Activated T-helper 1 cell treated with anti-CD3 and anti-CD28 coated beads, Interleukin-12 subunit alpha, Interleukin-12 subunit beta, Interleukin-2, Interleukin-4 antibody, amounts not matched to agents 30 ng/mL and 10 ng/mL and 1 ng/mL, durations not matched to agents 14 hours and 24 hours and 36 hours (primary cell): ENCODE measurements around the gene NCR3LG1. TPM values are rescaled to one million over a fixed set of nuclear protein-coding genes. Genes with fewer than 3 reads are reported as not detected.
"Not testable (repeated sequence)": the region's sequence is repeated elsewhere in the genome, so short reads cannot be mapped to it uniquely, and the experiment has no call there.

Source experiments
- DNase-seq: peaks from one replicate; pipeline ENCODE4 v3.0.0; 2021; ENCODE audit warnings: low spot score
- H3K27ac Mint-ChIP-seq: one replicate; pipeline ENCODE4 v1.8.0; 2021; ENCODE audit warnings: mild to moderate bottlenecking, mixed read lengths
- H3K27me3 Mint-ChIP-seq: one replicate; pipeline ENCODE4 v1.8.0; 2022; ENCODE audit warnings: mild to moderate bottlenecking, moderate library complexity, mixed read lengths; ENCODE audit not compliant: insufficient read depth
- H3K36me3 Mint-ChIP-seq: one replicate; pipeline ENCODE4 v1.8.0; 2021; ENCODE audit warnings: low read depth, mixed read lengths
- H3K4me1 Mint-ChIP-seq: one replicate; pipeline ENCODE4 v1.8.0; 2021; ENCODE audit warnings: low read depth, mixed read lengths
- H3K4me3 Mint-ChIP-seq: one replicate; pipeline ENCODE4 v1.8.0; 2021; ENCODE audit warnings: mild to moderate bottlenecking, moderate library complexity, mixed read lengths
- H3K9me3 Mint-ChIP-seq: one replicate; pipeline ENCODE4 v1.8.0; 2021; ENCODE audit warnings: mixed read lengths
- intact Hi-C: fragments of 100-400 bp; cut with micrococcal nuclease; formaldehyde crosslinking; loops from one replicate; pipeline ENCODE4 v1.15.1; 2024
- total RNA-seq: library from RNA; stranded (reverse); gene quantifications from 2 replicates; pipeline ENCODE4 v1.2.3, GENCODE V29; 2022

NCR3LG1 gene
- total RNA-seq, 1 donor from 2014 or later: 8.2 TPM

- DNase-seq: no peak
- H3K4me1 Mint-ChIP-seq: peaks cover 24% of the 10 kb centered on the region
- H3K4me3 Mint-ChIP-seq: no peak overlapping the region
- peaks cover 10% of the 10 kb centered on the region for H3K27me3 Mint-ChIP-seq
- intact Hi-C loops: no loop called here
- no peak overlapping the region for H3K27ac Mint-ChIP-seq
- H3K36me3 Mint-ChIP-seq: peaks cover 1% of the 10 kb centered on the region
- no peaks in the 10 kb centered on the region for H3K9me3 Mint-ChIP-seq
Measured at GRCh38 chr11:17411418-17411817, 59.8 kb downstream of the NCR3LG1 start.

DNA sequence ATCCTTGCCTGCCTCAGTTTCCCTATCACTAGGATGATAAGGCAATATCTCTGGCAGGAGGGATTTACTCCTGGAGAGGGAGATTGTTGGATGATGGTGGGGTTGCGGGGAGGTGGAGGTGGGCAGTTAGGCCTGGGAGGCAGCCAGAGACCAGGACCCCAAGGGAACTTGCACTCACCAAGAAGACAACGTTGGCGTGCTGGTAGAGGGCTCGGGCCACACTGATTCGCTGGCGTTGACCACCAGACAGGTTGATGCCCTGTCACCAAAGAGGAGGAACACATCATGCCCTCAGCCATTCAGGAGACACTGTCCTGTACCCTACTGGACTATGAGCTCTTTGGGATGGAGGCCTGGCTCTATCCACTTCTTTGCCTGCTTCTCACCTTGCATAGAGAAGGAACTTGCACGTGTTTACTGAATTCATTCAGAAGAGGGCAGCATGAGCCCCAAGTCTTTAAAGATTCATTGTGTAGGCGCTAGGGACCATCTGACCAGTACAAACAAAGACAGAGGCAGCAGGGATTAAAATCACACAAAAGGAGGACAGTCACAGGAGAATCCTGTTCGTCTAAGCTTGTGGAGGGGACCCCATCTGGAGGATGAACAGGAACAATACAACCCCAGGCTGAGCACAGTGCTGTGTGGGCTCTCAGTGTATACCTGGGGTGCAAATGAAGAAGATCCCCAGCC is 61.0 kb downstream of the NCR3LG1 start:
- peaks cover 24% of the 10 kb centered on the region for H3K4me1 Mint-ChIP-seq
- peaks cover 1% of the 10 kb centered on the region for H3K36me3 Mint-ChIP-seq
- no peak for DNase-seq
- H3K9me3 Mint-ChIP-seq: no peaks in the 10 kb centered on the region
- no peak overlapping the region for H3K4me3 Mint-ChIP-seq
- H3K27ac Mint-ChIP-seq: no peak overlapping the region
- peaks cover 14% of the 10 kb centered on the region for H3K27me3 Mint-ChIP-seq
- intact Hi-C loops: no loop called here

DNA sequence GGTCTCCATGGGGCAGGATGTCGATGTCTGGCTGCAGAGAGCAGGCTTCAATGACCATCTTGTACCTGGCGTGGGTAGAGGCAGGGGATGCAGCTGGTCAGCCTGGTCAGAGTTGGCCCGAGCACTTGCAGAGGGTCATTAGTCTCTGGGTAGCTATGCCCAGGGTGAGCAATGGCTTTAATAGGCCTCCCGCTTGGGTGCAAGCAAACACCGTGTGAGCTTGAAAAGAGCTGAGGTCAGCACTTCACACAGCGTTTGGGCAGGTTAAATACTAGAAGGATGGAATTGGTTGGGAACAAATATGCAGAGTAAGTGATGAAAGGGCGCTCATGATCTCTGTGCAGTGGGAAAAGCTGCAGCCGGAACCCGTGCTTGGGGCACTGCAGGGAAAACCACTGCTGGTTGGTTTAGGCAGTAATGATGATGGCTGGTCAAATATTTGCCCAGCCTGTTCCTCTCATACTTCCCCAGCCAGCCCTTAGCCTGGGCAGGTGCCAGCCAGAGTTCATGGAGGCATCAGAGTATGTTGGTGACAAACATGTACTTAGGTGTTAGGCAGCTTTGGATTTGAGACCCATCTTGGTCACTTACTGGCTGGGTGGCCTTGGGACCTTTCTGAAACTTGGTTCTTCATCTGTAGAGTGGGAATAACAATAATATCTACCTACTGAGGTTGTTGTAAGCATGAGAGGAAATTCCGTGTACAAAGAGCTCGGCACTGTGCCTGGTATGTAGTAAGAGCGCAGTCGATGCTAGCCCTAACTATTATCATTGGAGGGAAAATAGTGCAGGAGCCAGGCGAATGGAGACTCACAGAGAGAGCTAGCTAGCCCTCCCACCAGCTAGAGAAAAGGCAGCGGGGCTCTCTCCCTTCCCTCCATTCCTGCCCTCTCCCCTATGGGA is 62.1 kb downstream of the NCR3LG1 start:
- intact Hi-C loops: no loop called here
- Mint-ChIP-seq H3K4me1 (peaks cover 24% of the 10 kb centered on the region), H3K27ac (no peak overlapping the region), H3K27me3 (peaks cover 21% of the 10 kb centered on the region), H3K9me3 (no peaks in the 10 kb centered on the region), H3K4me3 (no peak overlapping the region), H3K36me3 (peaks cover 1% of the 10 kb centered on the region)
- DNase-seq: no peak

GRCh38 chr11:17414317-17414737 is 62.7 kb downstream of the NCR3LG1 start:
- Mint-ChIP-seq H3K27ac (peak overlapping the region; percentile 26), H3K9me3 (no peaks in the 10 kb centered on the region), H3K27me3 (peaks cover 24% of the 10 kb centered on the region), H3K4me1 (peaks cover 24% of the 10 kb centered on the region), H3K36me3 (peaks cover 1% of the 10 kb centered on the region), H3K4me3 (peak overlapping the region; percentile 16)
- intact Hi-C loops: no loop called here
- DNase-seq: no peak

DNA sequence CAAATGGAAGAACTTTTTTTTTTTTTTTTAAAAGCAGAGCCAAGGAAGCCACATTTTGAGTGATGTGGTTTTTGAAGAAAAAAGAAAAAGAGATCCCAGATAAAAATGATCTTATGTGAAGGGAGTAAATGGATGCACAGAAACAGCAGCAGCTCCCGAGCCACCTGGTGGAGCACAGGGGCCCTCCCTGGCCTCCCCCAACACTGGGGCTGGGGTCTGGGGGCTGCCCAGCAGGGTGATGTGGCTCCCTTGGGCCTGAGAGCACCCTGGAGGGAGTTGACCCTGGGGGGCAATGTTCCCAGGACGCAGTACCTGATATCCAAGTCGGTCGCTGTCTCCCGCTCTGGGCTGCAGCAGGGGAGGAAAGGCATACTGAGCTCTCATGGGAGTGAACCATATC is 63.4 kb downstream of the NCR3LG1 start:
- Mint-ChIP-seq H3K9me3 (no peaks in the 10 kb centered on the region), H3K27me3 (peaks cover 29% of the 10 kb centered on the region), H3K36me3 (peaks cover 1% of the 10 kb centered on the region), H3K4me1 (peaks cover 24% of the 10 kb centered on the region), H3K4me3 (no peak overlapping the region), H3K27ac (no peak overlapping the region)
- intact Hi-C loops: no loop called here
- DNase-seq: no peak

DNA sequence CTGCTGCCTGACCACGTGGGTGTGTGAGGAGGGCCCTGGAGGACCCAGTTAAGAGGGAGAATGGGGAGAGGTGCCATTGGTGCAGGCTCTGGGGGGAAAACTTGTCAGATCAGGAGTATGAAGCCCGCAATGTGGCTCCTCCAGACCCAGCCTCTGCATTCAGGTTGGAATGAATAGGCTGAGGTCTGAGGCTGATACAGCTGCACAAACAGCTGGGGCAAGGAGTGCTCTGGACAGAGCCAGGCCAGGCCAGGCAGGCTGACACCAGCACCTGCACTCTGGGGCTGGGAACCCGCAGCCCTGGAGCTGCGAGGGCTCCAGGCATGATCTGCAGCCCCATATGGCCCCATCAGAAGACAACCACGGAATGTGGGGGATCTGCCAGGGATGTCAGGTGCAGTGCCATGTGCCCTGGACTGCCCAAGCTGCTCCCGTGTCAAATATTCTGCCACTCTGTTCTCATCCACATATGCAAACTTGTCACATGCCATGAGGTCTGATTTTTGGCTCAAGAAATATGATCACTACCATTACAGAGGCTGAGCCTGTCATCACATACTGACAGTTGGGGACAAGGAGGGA is 64.0 kb downstream of the NCR3LG1 start:
- peaks cover 1% of the 10 kb centered on the region for H3K36me3 Mint-ChIP-seq
- H3K9me3 Mint-ChIP-seq: no peaks in the 10 kb centered on the region
- no peak overlapping the region for H3K4me3 Mint-ChIP-seq
- H3K27ac Mint-ChIP-seq: no peak overlapping the region
- DNase-seq: no peak
- intact Hi-C loops: no loop called here
- peaks cover 27% of the 10 kb centered on the region for H3K27me3 Mint-ChIP-seq
- peaks cover 24% of the 10 kb centered on the region for H3K4me1 Mint-ChIP-seq

- H3K36me3 Mint-ChIP-seq: peaks cover 1% of the 10 kb centered on the region
- no peak for DNase-seq
- H3K4me1 Mint-ChIP-seq: peaks cover 24% of the 10 kb centered on the region
- no peak overlapping the region for H3K27ac Mint-ChIP-seq
- intact Hi-C loops: no loop called here
- peaks cover 27% of the 10 kb centered on the region for H3K27me3 Mint-ChIP-seq
- H3K4me3 Mint-ChIP-seq: no peak overlapping the region
- H3K9me3 Mint-ChIP-seq: no peaks in the 10 kb centered on the region
Measured at GRCh38 chr11:17416492-17416891, 64.9 kb downstream of the NCR3LG1 start.

GRCh38 chr11:17418444-17419081 is 67.0 kb downstream of the NCR3LG1 start:
- Mint-ChIP-seq H3K36me3 (no peaks in the 10 kb centered on the region), H3K27me3 (peaks cover 26% of the 10 kb centered on the region), H3K4me1 (peaks cover 20% of the 10 kb centered on the region), H3K4me3 (no peak overlapping the region), H3K9me3 (no peaks in the 10 kb centered on the region), H3K27ac (no peak overlapping the region)
- intact Hi-C loops: no loop called here
- DNase-seq: no peak

DNA sequence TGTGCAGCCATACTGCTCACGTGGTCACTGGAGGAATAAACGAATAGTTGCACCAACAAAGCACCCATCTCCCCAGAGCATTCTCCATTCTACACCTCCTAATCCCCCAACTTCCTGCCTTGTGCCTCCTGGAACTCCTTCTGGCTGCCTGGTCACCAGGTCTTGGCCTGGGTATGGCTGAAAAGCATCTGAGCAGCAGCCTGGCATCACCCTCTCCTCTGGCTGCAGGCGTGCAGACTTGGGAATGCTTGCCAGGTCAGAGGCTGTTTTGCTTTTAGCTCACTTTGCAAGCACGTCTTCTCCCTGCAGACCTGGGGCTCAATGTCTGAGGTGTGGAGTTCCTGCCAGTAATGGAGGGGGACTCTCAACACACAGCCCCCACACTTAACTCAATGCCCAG is 70.2 kb downstream of the NCR3LG1 start:
- H3K4me1 Mint-ChIP-seq: no peaks in the 10 kb centered on the region
- intact Hi-C loops: no loop called here
- H3K27ac Mint-ChIP-seq: no peak overlapping the region
- H3K27me3 Mint-ChIP-seq: peaks cover 28% of the 10 kb centered on the region
- no peaks in the 10 kb centered on the region for H3K36me3 Mint-ChIP-seq
- H3K4me3 Mint-ChIP-seq: no peak overlapping the region
- no peak for DNase-seq
- no peaks in the 10 kb centered on the region for H3K9me3 Mint-ChIP-seq

DNA sequence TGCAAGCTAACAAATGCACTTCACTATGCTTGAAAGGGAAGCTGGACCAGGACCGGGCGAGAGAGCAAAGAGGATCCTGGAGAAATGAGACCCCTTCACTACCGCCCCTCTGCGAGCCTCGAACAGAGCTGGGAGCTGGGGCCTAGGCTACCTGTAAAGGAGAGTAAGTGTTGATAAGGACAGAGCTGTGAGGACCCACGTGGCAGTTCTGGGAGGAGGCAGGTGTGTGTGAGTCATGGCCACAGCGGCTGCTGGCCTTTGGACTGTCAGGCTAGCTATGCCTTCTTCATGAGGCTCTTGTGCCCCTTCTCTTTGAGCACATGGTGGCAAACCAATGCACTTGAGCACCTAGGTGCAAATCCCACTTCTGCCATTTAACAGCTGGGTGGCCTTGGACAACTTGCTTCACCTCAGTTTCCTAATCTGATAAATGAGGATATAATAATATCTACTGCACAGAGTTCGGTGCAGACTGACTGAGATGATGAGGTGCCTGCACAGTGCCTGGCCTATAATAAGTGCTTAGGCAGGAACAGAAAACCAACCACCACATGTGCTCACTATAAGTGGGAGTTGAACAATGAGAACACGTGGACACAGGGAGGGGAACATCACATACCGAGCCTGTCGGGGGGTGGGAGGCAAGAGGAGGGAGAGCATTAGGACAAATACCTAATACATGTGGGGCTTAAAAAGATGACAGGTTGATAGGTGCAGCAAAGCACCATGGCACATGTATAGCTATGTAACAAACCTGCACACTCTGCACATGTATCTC is 72.1 kb downstream of the NCR3LG1 start:
- no peak for DNase-seq
- Mint-ChIP-seq H3K4me1 (no peaks in the 10 kb centered on the region), H3K4me3 (no peak overlapping the region), H3K27me3 (peaks cover 25% of the 10 kb centered on the region), H3K9me3 (no peaks in the 10 kb centered on the region), H3K27ac (no peak overlapping the region), H3K36me3 (no peaks in the 10 kb centered on the region)
- intact Hi-C loops: no loop called here

DNA sequence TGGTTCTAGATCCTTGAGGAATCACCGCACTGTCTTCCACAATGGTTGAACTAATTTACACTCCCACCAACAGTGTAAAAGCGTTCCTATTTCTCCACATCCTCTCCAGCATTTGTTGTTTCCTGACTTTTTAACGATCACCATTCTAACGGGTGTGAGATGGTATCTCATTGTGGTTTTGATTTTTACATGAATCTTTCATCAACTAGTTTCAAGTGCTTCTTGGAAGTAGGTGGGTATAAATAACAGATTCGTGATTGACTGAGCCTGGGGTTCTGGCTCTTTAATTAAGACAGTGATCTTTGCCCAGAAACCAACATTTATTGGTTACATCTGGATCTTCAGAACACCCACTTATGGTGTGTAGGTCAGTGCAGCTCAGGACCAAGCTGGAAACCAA is 74.6 kb downstream of the NCR3LG1 start:
- H3K4me1 Mint-ChIP-seq, DNase-seq, H3K4me3 Mint-ChIP-seq, intact Hi-C loops, H3K27ac Mint-ChIP-seq, H3K36me3 Mint-ChIP-seq, H3K9me3 Mint-ChIP-seq: not testable (repeated sequence)
- H3K27me3 Mint-ChIP-seq: peaks cover 17% of the 10 kb centered on the region
